HG03108 (cell line): ENCODE measurements around the gene TTC28.

ENCODE experiments used
- ATAC-seq: cut with Tn5 transposase; IDR thresholded peaks from one replicate; pipeline ENCODE4 v1.9.1; 2021; ENCODE audit warnings: moderate library complexity; ENCODE audit not compliant: unreplicated experiment

Gene TTC28

GRCh38 chr22:28442711-28443525 is 236.7 kb downstream of the TTC28 start:
- no peak for ATAC-seq

GRCh38 chr22:28442264-28442710 is 237.4 kb downstream of the TTC28 start:
- ATAC-seq = no peak

GRCh38 chr22:28441720-28442263 is 237.8 kb downstream of the TTC28 start:
- ATAC-seq = no peak

GRCh38 chr22:28440592-28441390 is 238.8 kb downstream of the TTC28 start:
- ATAC-seq = no peak

- no peak for ATAC-seq
Observed at GRCh38 chr22:28438183-28438768, 241.4 kb downstream of the TTC28 start.

GRCh38 chr22:28435982-28436381 is 243.7 kb downstream of the TTC28 start:
- ATAC-seq = no peak

GRCh38 chr22:28435140-28435768 is 244.4 kb downstream of the TTC28 start:
- ATAC-seq = no peak

GRCh38 chr22:28430466-28431025 is 249.1 kb downstream of the TTC28 start:
- no peak for ATAC-seq

- no peak for ATAC-seq
Observed at GRCh38 chr22:28429711-28430110, 249.9 kb downstream of the TTC28 start.

GRCh38 chr22:28428271-28428670 is 251.4 kb downstream of the TTC28 start:
- ATAC-seq = no peak

- no peak for ATAC-seq
Observed at GRCh38 chr22:28426346-28427132, 253.1 kb downstream of the TTC28 start.

GRCh38 chr22:28425211-28425610 is 254.4 kb downstream of the TTC28 start:
- ATAC-seq = no peak

GRCh38 chr22:28424427-28425080 is 255.1 kb downstream of the TTC28 start:
- no peak for ATAC-seq

GRCh38 chr22:28419919-28420318 is 259.7 kb downstream of the TTC28 start:
- no peak for ATAC-seq

- ATAC-seq = no peak
Observed at GRCh38 chr22:28418008-28418407, 261.6 kb downstream of the TTC28 start.

- no peak for ATAC-seq
Observed at GRCh38 chr22:28417431-28417830, 262.2 kb downstream of the TTC28 start.

- no peak for ATAC-seq
Observed at GRCh38 chr22:28414913-28415312, 264.7 kb downstream of the TTC28 start.

- ATAC-seq = no peak
Observed at GRCh38 chr22:28413612-28414399, 265.8 kb downstream of the TTC28 start.
